AG04450 (cell line): ENCODE data around the gene ZDHHC4. TPM values are rescaled to one million over a fixed set of nuclear protein-coding genes. Genes with fewer than 3 reads are reported as not detected.
A peak's percentile ranks its signal among the peaks of the same experiment; 100 is the strongest.

Experiments
- CTCF ChIA-PET: fragments of 300-600, 350-600 bp; formaldehyde crosslinking; extraction: SDS; loops from one replicate; lab custom pipeline; 2022; ENCODE audit warnings: antibody characterized with exemption, inconsistent platforms; lab: Charles Lee
- POLR2A ChIA-PET: fragments of 350-600 bp; formaldehyde crosslinking; extraction: SDS; loops from one replicate; lab custom pipeline; 2021; ENCODE audit warnings: antibody characterized with exemption, inconsistent platforms; lab: Yijun Ruan, JAX
- DNase-seq: peaks from one replicate; pipeline ENCODE4 v3.0.0-alpha.2; 2011; ENCODE audit warnings: low read depth, low spot score
- H3K27ac ChIP-seq: one replicate; pipeline ENCODE4 v1.5.1; 2012; ENCODE audit warnings: low read depth, low read length, control low read depth
- H3K27me3 ChIP-seq: one replicate; pipeline ENCODE4 v1.6.0; 2012; ENCODE audit warnings: low read length; ENCODE audit not compliant: control insufficient read depth, insufficient read depth
- H3K4me3 ChIP-seq: 2 replicates; pipeline ENCODE4 v1.5.1; 2011; ENCODE audit warnings: mild to moderate bottlenecking, low read depth, low read length, control low read depth
- H3K9me3 ChIP-seq: 2 replicates; pipeline ENCODE4 v1.5.1; 2012; ENCODE audit warnings: low read length; ENCODE audit not compliant: control insufficient read depth, insufficient read depth
- polyA plus RNA-seq: library from polyadenylated mRNA; depleted of rRNA; stranded (reverse); fragments of >200 nt; gene quantifications from 2 replicates; pipeline ENCODE4 v1.2.3, GENCODE V29; 2011
- TF ChIP-seq, protein P1 (sequence below): IDR thresholded peaks from 2 replicates; pipeline ENCODE4 v1.5.1; 2011; ENCODE audit warnings: low read depth, low read length, control low read depth, inconsistent platforms

The ZDHHC4 gene
- polyA plus RNA-seq, 1 experiment = 99.4 TPM

GRCh38 chr7:6553448-6554044 lies 23.7 kb upstream of the ZDHHC4 start:
- Histone ChIP-seq H3K27me3 (peaks cover 3% of the 10 kb centered on the region), H3K9me3 (no peaks in the 10 kb centered on the region; the same call in 1 of the 2 replicates), H3K4me3 (no peak overlapping the region), H3K27ac (no peak overlapping the region)
- ChIA-PET CTCF (no interaction called here), POLR2A (no interaction called here)
- TF ChIP-seq, protein P1, sequence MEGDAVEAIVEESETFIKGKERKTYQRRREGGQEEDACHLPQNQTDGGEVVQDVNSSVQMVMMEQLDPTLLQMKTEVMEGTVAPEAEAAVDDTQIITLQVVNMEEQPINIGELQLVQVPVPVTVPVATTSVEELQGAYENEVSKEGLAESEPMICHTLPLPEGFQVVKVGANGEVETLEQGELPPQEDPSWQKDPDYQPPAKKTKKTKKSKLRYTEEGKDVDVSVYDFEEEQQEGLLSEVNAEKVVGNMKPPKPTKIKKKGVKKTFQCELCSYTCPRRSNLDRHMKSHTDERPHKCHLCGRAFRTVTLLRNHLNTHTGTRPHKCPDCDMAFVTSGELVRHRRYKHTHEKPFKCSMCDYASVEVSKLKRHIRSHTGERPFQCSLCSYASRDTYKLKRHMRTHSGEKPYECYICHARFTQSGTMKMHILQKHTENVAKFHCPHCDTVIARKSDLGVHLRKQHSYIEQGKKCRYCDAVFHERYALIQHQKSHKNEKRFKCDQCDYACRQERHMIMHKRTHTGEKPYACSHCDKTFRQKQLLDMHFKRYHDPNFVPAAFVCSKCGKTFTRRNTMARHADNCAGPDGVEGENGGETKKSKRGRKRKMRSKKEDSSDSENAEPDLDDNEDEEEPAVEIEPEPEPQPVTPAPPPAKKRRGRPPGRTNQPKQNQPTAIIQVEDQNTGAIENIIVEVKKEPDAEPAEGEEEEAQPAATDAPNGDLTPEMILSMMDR = 0 out of 2 replicates have a peak, but pooled peaks have one; percentile 3
- no peak for DNase-seq

DNA sequence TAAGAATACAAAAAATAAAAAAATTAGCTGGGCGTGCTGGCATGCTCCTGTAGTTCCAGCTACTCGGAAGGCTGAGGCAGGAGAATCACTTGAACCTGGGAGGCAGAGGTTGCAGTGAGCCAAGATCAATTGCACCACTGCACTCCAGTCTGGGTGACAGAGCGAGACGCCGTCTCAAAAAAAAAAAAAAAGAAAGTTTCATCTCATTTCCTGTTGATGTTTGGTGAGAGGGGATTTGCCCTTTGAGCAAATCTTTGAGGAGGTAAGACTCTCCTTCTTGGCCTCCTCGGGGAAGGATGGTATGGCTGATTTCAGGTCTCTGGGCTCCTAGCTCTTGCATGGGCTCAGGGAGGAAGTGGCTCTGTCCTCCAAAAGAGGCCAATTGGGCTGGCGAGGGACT lies 22.4 kb upstream of the ZDHHC4 start:
- Histone ChIP-seq H3K9me3 (no peaks in the 10 kb centered on the region; the same call in 1 of the 2 replicates), H3K4me3 (no peak overlapping the region), H3K27me3 (peaks cover 3% of the 10 kb centered on the region), H3K27ac (no peak overlapping the region)
- TF ChIP-seq, protein P1 = no peak
- no peak for DNase-seq
- ChIA-PET CTCF (interaction anchor here (0.6 to 1.7 kb wide), 3 partner anchors 19 to 39 kb away, joined by 3 to 4 read pairs (median 4); no protein-coding TSS in a partner anchor), POLR2A (no interaction called here)

GRCh38 chr7:6556196-6556595 lies 21.1 kb upstream of the ZDHHC4 start:
- ChIA-PET CTCF (no interaction called here), POLR2A (no interaction called here)
- Histone ChIP-seq H3K4me3 (no peak overlapping the region), H3K27me3 (peaks cover 3% of the 10 kb centered on the region), H3K9me3 (no peaks in the 10 kb centered on the region; the same call in 1 of the 2 replicates), H3K27ac (no peak overlapping the region)
- TF ChIP-seq, protein P1 = no peak
- DNase-seq = no peak

DNA sequence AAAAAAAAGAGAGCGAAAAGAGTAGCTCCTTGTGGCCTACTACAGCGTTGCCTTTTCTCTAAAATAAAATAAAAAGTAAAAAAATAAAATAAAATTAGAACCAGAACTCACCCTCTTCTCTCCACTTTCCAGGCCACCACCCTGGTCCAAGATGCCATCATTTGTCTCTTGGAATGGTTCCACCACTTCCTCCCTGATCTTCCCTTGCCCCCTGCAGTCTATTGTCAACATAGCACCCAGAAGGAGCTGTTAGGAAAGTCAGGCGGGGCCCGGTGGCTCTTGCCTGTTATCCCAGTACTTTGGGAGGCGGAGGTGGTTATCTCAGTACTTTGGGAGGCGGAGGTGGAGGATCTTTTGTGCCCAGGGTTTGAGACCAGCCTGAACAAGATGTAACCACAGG lies 18.4 kb upstream of the ZDHHC4 start:
- H3K27me3 ChIP-seq = no peaks in the 10 kb centered on the region

DNA sequence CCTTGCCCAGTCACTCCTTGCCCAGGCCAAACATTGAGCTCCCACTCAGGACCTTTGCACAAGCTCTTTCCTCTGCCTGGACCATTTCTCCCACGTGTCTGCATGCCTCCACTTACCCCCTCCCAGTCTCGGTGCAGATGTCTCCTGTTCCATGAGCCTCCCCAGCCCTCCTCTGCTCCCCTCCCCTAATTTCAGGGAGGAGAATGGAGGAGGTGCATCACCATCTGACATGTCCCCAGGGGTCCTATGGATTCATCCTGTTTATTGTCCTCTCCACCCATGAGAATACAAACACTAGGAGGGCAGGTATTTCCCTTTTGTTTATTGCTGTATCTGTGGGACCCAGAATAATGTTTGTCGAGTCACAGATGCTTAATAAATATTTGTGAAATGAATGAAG lies 17.4 kb upstream of the ZDHHC4 start:
- Histone ChIP-seq H3K27ac (no peak overlapping the region), H3K9me3 (no peaks in the 10 kb centered on the region), H3K27me3 (peaks cover 4% of the 10 kb centered on the region), H3K4me3 (no peak overlapping the region)
- POLR2A ChIA-PET = no interaction called here
- CTCF ChIA-PET = interaction anchor here (1.2 to 2.9 kb wide), 6 partner anchors 11 to 44 kb away, joined by 3 to 26 read pairs (median 5); partner anchors contain the start of gene INTS15
- DNase-seq = no peak
- TF ChIP-seq, protein P1 = no peak

More for the DNA sequence above, 18.4 kb upstream of the ZDHHC4 start:
- TF ChIP-seq, protein P1 = peak; percentile 49
- CTCF ChIA-PET = interaction anchor here (0.6 to 2.9 kb wide), 10 partner anchors 9 to 43 kb away, joined by 3 to 26 read pairs (median 5); partner anchors contain the start of gene INTS15
- Histone ChIP-seq H3K27ac (no peak overlapping the region), H3K9me3 (no peaks in the 10 kb centered on the region), H3K4me3 (no peak overlapping the region)
- DNase-seq = no peak
- POLR2A ChIA-PET = no interaction called here
